CD4-positive, alpha-beta T cell treated with Interleukin-6 for 4 hours (primary cell): ENCODE data around the gene KIAA1671.

Experiments used
- DNase-seq: peaks from one replicate; pipeline ENCODE4 v3.0.0-alpha.2; 2020; ENCODE audit warnings: mixed read lengths

The KIAA1671 gene

DNA sequence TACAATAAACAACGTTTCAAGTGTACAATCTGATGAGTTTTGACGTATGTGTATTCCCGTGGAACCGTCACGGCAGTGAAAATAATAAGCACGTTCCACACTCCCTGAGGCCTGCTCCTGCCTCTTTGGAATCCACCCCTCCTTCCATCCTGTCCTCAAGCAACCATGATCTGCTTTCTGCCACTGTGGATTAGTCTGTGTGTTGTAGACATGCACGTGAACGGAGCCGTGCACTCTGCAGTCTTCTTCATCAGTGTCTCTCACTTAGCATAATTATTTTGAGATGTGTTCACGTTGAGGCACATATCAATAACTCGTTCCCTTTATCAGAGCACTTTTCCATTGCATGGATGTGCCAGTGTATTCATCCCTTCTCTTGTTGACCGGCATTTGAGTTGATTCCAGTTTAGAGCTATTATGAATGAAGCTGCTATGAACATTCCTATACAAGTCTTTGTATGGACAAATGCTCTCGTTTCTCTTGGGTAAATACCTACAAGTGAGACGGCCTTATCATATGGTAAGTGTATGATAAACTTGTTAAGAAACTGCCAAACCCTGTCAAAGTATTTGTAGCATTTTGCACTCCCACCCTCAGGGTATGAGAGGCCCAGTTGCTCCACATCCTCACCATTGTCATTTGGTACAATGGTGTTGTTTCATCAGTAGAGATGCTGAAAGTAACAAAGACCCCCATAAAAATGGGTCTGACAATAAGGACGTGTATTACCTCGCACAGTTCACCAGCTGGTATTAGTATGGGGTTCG lies 144.3 kb downstream of the KIAA1671 start:
- DNase-seq, result no peak

DNA sequence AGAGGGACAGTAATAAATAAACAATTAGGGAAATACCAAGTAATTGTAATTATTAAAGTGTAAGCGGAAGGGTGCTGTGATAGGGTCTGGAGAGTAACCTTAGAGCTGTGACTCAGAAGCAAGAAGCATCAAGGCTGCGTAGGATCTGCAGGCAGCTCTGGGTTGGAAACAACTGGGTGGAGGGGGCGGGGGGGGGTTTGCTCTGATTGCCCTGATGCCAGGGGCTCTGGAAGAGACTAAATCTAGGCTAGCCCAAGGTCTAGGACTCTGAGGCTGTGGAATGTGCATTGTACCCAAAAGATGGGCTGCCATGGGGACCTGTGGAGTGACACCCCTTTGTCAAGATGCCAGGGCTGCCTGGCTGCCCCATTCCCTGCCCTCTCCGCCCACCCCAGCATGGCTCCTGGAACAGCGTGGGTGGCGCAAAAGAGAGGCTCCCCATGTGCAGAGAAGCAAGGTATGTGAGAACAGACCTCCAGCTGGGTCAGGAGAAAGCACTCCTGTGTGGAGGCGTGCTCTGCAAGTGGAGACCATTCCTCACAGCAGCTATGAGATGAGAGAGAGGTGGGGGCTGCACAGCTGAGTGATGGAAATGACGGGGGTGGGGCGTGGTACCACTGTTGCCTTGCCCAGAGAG lies 146.0 kb downstream of the KIAA1671 start:
- no peak for DNase-seq

DNA sequence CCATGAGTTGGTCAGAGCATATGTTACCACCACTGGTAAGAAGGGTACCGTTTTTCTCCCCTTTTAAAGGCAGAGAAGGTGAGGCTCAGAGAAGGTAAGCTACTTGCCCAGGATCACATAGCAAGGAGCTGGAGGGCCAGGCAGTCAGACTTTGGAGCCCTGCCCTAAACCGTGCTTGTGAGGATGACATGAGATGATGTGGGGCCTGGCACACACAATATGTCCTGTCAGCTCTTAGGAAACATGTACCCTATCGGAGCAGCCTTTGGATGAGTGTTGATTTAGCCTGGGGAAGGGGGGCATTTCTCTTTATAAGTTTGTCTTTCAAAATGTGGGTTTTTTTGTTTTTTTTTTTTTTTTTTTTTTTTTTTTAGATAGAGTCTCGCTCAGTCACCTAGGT lies 146.7 kb downstream of the KIAA1671 start:
- no peak for DNase-seq

DNA sequence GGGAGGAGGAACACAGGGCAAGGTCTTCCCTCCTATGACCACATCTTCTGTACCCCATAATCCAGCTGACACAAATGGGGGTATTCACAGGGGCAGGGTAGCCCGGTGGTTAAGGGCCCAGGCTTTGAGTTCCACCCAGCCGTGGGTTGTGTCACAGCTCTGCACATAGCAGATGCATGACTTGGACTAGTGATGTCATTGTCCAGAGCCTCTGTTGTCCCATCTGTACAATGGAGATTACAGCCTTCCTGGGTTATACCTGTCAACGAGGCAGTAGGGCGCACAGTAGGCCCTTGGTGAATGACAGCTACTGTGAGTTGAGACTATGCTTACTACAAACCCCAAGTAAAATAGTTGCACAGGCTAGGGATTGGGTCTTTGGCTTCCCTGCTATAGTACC lies 147.9 kb downstream of the KIAA1671 start:
- DNase-seq, result no peak

DNA sequence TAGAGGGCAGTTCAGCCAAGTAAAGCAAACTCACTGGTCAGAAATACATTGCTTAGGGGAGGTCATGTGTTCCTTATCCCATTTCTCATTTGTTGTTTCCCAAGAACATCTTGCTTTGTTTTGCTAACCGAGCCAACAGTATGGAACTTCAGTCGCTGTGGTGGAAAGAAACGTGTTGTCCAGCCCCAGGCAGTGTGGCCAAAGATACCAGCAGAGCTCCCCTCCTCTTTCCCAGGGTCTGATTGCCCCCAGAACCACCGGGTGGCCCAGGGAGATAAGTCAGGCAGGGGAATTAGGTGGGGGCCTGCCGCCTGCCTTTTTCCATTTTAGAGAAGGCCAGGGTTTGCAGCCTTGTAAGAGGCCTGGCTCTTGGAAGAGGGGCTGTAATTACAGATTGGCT lies 148.4 kb downstream of the KIAA1671 start:
- no peak for DNase-seq

DNA sequence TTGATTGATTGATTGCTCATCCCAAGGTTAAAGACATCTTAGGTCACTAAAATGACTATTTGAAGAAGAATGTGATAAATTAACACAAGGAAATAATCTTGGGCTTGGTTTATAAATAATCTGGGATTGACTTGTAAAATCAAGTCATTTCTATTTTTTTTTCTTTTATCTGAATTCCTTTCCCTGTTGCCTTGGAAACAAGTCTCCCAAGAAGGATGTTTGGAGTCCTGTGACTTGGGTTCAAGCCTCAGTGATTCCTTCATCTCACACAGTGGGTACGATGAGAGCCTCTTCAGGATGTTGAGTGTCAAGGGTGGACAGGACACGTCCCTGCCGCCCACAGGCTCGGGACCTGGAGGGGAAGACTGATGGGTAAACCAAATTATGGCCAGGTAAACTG lies 149.0 kb downstream of the KIAA1671 start:
- DNase-seq, result no peak

DNA sequence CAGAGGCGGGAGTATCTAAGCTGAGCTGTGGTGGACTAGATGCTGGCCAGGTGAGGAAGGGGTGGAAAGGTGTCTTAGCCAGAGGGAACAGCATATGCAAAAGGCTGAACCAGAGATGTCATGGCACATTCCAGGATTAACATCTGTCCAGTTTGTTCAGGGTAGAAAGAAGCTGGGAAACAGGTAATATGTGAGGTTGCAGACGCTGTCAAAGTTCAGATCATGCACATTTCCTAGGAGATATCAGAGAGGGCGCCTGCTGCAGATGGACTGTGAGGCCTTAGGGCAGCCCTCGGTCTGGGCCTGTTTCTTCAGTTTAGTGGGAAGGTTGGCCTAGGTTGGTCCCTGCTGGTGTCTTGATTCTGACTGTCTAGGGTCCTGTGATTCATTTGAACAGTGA lies 149.5 kb downstream of the KIAA1671 start:
- DNase-seq, result no peak

DNA sequence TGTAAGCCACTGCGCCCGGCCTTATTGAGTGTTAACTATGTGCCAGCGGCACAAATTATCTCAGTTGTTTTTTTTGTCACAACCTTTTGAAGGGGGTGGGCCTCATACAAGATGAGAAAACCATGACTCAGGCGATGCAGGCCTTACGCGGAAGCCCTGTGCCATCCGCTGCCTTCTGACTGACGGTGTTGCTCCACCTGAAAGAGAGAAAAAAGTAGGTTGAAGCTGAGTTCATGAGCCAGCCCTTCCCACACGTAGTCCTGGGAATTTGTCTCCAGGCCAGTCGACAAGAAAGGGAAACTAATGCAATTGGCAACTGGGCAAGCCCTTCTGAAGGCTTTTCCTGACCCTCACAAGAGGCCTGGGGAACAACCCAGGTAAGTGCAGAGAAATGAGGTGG lies 150.2 kb downstream of the KIAA1671 start:
- no peak for DNase-seq

DNA sequence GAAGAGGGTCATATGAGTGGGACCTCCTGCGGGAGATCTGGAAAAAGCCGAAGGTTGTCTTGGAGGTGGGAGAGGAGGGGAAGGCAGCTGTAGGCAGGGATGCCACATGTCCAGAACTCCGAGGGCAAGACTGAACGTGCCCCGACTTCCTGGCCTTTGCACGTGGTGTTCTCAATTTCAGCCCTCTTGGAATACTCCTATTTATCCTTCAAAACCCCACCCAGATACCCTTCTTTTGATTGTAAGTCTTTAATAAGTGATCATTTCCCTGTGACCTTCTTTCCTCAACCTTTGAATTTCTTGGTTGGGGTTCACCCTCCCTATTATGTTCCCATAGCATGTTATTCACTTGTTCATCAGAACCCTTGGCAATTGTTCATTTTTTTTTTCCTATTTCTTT lies 151.9 kb downstream of the KIAA1671 start:
- no peak for DNase-seq

DNA sequence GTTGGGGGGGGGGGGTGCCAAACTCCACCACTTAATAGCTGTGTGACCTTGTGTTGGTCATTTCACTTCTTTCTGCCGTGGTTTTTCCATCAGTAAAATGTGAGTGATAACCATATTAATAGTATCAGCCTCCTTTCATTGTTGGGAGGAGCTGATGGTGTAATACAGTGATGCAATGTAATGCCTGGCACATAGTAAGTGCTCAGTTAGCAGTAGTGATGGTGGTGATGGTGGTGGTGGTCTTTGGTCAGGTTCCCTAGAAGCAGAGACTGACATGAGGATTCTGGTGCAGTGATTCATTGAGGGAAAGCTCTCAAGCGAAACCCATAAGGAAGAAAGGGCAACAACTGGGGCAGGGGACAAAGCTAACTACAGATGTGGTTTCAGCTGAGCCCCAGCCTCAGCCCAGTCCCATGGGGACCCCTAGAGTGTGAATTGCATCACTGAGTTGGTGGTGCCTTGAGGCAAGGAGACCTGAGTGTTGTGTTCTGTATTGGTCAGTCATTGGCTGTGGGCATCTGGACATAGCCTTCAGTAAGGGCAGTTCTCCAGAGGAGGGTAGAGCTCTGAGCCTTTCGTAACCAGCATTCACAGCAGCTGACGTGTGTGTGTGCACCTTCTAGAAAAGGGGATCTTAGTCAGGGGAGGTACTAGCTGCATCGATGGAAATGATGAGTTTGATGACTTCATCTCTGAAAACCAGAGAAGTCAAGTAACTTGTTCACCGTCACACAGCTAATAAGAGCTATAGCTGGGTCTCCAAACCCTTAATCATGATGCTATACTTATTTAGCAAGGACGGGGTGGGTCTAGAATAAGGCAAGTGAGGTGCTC lies 153.5 kb downstream of the KIAA1671 start:
- no peak for DNase-seq

DNA sequence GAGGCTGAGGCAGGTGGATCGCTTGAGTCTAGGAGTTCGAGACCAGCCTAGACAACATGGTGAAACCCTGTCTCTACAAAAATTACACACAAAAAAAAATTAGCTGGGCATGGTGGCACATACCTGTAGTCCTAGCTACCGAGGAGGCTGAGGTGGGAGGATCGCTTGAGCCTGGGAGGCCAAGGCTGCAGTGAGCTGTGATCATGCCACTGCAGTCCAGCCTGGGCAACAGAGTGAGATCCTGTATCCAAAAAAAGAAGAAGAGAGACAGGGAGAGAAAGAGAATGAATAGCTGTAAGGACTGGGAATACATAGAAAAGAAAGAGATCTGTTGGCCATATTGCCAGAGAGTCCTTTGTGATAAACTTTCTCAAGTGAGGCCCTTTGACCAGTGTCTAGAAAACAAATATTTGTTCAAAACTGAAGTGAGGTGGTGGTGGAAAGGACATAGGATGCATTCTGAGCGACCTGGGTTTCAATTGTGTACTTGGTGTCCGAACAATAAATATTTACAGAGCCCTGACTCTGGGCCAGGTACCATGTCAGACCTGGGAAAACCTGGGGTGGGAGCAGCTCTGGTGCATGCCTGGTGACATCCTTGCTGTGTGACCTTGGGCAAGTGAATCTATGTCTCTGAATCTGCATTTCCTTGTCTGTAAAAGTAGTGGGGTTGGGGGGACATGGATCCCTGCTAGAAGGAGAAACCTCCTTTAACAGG lies 157.5 kb downstream of the KIAA1671 start:
- DNase-seq, result no peak

DNA sequence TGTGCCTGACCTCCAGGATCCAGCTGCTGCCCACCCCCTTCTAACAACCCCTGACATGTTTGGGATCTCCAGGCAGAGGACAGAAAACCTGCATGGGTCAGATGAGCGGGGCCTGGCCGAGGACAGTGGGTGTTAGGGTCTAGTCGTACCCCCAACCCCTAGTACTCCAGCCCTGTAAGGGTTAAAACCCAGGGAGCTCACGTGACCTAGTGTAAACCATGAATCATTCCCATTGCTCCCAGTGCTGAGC lies 158.0 kb downstream of the KIAA1671 start:
- DNase-seq, result no peak

DNA sequence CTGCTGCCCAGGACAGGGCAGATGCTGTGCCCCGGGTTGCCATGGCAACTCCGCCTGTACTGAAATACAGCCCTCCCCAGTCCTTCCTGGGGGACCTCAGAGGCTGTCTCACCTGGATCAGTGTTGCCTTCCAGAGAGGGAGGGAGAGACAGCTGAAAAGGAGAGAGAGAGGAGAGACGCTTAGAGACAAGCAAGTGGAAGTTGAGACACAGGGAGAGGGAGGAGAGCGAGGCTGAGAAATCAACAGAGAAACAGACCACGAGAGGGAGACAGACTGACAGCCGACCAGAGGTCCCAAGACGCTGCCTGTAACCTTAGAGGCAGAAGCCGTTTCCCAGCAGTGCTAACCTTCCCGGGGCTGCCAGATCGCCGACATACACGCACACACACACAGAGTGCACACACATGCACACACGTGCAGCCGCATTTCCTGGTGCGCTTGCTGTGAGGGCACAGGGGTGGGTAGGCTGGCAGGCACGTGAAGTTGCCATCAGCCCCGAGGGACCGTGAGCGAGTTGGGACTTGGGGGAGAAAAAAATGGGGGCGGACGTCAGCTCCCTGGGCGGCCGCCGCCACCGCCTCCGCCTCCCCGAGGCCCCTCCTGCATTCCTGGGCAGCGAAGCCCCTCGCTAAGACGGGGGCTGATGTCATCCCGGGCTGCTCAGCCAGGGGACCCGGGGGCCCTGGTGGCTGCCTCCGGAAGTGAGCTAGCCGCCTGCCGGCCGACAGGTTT lies 158.5 kb downstream of the KIAA1671 start:
- DNase-seq, result peak; percentile 70

DNA sequence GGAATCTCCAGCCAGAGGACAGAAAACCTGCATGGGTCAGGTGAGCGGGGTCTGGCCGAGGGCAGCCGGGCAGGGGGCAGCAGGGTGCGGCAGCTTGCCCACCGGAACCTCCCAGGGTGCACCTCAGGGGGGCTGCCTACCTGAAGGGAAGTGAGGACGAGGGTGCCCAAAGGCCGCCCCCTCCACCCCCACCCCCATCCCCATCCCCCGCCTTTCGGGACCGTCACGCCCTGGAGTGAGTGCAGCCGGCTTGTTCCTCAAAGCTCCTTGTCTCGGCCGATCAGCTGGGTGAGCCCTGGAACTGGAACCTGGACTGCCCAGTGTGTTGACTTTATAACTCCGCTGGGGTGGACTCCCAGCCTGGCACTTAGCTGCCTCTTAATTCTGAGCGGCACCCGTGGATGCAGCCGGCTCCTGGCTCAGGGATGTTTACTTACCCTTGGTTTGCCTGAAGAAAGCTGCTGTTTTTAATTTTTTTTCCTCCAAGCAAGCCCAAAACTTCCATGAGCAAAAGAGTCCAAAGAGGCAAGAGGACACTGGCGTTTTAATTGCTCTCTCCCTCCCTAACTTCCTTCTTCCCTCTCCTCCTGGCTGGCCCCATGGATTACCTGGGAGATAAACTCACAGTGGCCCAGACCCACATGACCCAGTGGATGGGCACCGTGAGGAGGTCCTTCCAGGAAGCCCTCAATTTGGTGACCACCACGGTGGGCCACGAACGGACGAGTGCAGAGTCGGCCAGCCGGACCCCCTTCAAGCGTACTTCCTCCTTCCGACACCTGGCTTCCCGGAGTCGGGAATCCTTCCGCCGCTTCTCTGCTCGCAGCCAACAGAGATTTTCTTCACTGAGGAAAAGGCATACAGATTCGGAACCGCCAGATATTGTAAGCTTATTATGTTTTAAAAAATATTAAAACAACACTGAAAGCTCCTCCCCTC lies 159.3 kb downstream of the KIAA1671 start:
- peak; percentile 19 for DNase-seq

DNA sequence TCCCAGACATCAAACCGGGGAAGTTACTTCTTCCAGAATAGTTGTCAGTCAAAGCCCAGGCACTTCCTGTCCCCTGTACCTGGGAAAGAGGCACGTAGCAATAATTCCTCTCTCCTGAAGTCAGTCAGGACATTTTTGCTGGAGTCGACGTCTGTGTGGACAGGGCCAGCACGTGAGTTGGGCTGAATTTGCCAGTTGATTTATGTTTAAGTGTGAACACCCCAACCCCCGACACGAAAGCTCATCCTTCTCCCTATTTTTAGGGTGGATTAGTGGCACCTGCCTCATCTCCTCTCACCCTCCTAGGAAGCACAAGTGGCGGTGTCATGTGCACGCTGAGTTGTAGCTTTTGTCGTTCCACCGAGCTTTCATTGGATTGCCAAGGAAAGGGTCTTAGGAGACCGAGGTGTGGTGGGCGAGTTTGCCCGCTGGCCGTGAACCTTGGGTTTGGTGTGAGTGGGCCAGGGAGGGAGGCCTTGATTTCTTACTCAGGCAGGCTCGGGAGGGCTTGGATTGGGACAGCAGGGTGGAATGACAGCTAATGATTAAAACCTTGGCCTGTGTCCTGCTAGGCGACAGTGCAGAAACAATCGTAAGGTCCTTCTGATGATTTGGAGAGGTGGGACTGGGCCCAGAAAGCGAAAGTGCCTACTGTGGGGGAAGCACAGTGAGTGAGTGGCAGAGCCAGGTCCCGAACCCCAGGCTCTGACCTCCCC lies 160.2 kb downstream of the KIAA1671 start:
- no peak for DNase-seq

DNA sequence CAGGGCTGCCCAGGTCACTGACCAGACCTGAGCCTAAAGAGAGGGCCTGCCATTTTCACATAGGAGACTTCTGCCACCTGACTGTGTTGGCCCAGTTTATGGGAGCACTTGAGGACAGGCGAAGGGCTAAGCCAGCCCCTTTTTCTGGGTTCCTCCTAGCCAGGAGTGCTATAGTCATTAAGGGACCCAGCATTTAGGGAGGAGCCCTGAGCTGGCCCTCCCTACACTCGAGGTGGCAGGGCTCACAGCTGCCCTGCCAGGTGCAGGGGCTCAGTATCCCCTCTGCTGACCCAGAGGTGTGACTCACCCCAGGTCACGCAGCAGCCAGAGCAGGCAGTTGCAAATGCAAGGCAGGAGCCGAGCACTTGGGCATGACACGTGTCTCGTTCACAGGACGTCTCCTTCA lies 160.8 kb downstream of the KIAA1671 start:
- no peak for DNase-seq

DNA sequence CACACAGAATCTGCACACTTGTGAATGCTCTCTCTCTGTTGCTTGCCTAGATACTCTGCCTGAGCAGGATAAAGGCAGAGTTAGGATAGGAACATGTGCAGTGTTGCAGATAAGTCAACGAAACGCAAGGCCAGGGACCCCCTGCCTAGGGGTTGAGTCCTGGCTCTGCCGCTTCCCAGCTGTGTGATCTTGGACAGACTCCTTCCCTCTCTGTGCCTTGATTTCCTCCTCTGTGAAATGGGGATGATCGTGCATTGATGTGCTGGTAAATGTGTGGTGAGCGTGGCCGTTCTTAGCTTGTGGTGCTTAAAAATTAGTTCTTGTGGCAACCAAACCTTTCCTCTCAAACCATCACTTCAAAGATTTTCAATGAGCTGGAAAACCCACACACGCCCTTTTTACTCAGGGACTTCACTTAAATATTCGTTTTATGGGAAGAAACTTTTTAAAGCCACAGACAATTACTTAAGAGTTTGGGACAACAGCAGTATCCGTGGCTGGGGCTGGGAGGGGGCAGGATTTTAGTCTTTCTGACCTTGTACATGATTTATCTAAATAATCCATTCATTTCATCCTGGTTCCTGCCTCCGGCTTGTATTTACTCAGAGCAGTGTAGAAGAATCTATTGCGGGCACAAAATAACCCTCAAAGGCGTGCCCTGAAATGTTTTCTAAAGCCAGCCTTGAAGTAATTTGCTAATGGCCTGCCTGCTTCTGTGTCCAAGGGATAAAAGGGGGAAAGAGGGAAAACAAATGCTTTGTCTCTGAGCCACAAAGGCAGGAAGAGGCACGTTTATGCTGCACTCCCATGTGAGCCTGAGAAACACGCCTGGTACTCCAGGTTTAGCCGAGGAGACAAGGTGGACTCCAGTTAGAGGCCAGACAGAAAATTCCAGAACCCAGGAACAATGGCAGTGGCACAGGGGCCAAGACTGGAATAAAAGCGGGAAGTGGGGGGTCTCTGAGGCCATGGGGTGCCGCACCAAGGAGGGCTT lies 162.2 kb downstream of the KIAA1671 start:
- no peak for DNase-seq

DNA sequence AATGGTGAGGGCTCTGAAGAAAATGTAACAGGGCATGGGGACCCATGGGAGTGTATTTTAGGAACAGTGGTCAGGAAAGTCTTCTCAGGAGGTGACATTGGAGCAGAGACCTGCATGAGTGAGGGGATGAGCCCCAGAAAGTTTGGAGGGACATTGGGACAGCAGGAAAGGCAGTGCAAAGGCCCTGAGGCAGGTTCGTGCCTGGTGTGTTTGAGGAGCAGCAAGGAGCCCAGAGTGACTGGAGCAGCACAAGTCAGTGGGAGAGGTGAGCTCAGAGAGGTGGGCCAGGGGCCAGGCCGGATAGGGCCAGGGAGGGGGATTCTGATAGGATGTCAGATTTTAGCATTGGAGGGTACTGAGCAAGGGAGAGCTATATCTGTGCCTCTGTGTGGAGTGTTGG lies 167.1 kb downstream of the KIAA1671 start:
- no peak for DNase-seq

DNA sequence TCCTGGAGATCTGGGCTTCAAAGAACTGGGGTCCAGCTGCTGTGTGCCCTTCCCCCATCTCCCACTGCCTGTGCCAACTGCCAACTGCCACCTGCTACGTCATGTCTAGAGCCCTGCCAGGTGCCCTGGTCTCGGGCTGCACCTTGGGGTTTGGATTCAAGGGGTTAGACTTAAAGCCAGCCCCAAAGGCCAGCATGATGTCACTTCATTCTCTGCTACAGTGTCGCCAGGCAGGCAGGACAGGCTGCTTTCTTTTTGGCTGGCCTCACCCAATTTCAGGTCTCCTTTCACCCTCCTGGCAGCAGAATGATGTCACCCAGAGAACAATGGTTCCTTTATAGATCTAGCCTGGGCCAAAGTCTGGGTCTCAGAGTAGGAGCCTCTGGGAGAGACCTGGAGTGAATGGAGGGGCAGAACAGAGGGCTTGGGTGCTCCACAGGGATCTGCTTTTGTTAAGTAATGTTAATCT lies 167.6 kb downstream of the KIAA1671 start:
- DNase-seq, result no peak
